Nephron progenitor cell (in vitro differentiated cells): ENCODE results near the gene MVK.

ENCODE experiments used
- DNase-seq: peaks from one replicate; pipeline ENCODE4 v3.0.0; 2021
- H3K27ac Mint-ChIP-seq: 2 replicates; pipeline ENCODE4 v1.8.0; 2021; ENCODE audit warnings: mild to moderate bottlenecking, moderate library complexity, mixed read lengths
- H3K27me3 Mint-ChIP-seq: 2 replicates; pipeline ENCODE4 v1.8.0; 2021; ENCODE audit warnings: mild to moderate bottlenecking, low read depth, mixed read lengths; ENCODE audit not compliant: poor library complexity
- H3K36me3 Mint-ChIP-seq: 2 replicates; pipeline ENCODE4 v1.8.0; 2021; ENCODE audit warnings: low read depth, mixed read lengths
- H3K4me1 Mint-ChIP-seq: 2 replicates; pipeline ENCODE4 v1.8.0; 2021; ENCODE audit warnings: mixed read lengths
- H3K4me3 Mint-ChIP-seq: 2 replicates; pipeline ENCODE4 v1.8.0; 2021; ENCODE audit warnings: mild to moderate bottlenecking, moderate library complexity, mixed read lengths
- H3K9me3 Mint-ChIP-seq: 2 replicates; pipeline ENCODE4 v1.8.0; 2021; ENCODE audit warnings: mild to moderate bottlenecking, moderate library complexity, mixed read lengths
- CTCF ChIP-seq: fragments of 200-600 bp; sonication (generic); IDR thresholded peaks from 2 replicates; pipeline ENCODE4 v1.5.0; 2021; ENCODE audit warnings: antibody characterized with exemption

MVK gene

DNA sequence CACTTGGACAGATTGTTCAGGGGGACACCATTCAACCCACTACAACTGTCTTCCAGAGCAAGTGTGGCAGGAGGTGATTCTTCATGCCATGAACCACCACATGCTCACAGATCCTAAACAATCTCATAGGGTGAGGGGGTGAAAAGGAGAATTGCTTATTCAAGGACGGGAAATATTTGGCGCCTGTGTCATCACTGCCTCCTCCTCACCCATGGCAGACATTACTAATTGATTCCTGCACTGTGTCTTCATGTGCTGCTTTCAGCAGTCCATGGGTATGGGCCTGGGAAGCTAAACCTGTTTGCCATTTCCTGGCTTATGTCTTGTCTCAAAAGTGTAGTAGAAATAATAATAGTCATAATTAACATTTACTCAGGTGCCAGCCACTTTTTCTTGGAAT, 31.6 kb upstream of the MVK start:
- TF ChIP-seq CTCF, result no peak
- H3K36me3 Mint-ChIP-seq, result no peaks in the 10 kb centered on the region
- no peaks in the 10 kb centered on the region for H3K9me3 Mint-ChIP-seq
- H3K27me3 Mint-ChIP-seq, result peaks cover 9% of the 10 kb centered on the region
- H3K27ac Mint-ChIP-seq, result no peak overlapping the region
- no peak for DNase-seq
- no peak overlapping the region for H3K4me3 Mint-ChIP-seq
- H3K4me1 Mint-ChIP-seq, result peaks cover 5% of the 10 kb centered on the region

- Mint-ChIP-seq H3K27me3 (peaks cover 14% of the 10 kb centered on the region), H3K36me3 (no peaks in the 10 kb centered on the region)
These were observed 30.7 kb upstream of the MVK start for GRCh38 chr12:109542876-109543275.

GRCh38 chr12:109544955-109545531, 28.6 kb upstream of the MVK start:
- peaks cover 22% of the 10 kb centered on the region for H3K27me3 Mint-ChIP-seq
- DNase-seq, result no peak
- no peaks in the 10 kb centered on the region for H3K9me3 Mint-ChIP-seq
- H3K27ac Mint-ChIP-seq, result no peak overlapping the region
- H3K36me3 Mint-ChIP-seq, result no peaks in the 10 kb centered on the region
- peaks cover 34% of the 10 kb centered on the region for H3K4me1 Mint-ChIP-seq
- no peak overlapping the region for H3K4me3 Mint-ChIP-seq
- TF ChIP-seq CTCF, result no peak

More at GRCh38 chr12:109542876-109543275, 30.7 kb upstream of the MVK start:
- no peak for DNase-seq
- no peak for TF ChIP-seq CTCF
- peaks cover 12% of the 10 kb centered on the region for H3K4me1 Mint-ChIP-seq
- no peak overlapping the region for H3K27ac Mint-ChIP-seq
- no peak overlapping the region for H3K4me3 Mint-ChIP-seq
- no peaks in the 10 kb centered on the region for H3K9me3 Mint-ChIP-seq

DNA sequence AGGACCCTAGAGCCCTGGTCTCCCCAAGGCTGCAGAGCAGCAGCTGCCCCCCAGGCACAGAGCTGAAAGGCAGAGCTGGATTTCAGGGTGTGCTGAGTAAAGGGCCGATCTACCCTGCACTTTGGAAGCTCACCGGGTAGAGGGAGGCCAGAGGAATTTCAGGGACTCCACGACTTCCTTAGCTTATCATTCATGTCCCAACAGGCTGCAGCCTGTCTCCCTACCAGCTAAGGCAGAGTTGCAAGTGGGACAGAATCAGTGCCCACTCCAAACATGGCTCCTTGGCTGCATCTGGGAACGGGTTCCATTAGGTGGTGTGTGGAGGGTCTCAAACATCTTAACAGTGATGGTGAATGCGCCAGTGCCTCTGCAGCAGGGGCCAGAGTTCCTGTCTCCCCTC, 27.8 kb upstream of the MVK start:
- H3K27ac Mint-ChIP-seq, result no peak overlapping the region

DNA sequence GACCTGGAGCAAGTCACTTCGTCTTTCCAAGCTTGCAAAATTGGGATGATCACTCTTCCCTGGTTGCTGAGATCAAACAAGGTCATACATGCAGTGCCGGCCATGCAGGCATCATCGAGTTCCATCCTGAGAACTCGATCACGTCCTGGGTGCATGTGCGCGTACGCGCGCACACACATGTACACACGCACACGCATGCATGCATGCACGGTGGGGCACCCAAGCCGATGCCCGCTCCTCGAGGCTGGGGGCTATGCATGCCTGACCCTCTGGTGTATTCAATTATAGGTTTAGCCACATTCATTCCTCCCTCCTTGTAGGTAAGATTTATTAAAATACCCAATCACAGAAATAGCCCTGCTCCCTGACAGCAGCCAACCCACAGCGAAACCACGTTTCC, 26.3 kb upstream of the MVK start:
- Mint-ChIP-seq H3K9me3 (no peaks in the 10 kb centered on the region), H3K4me3 (no peak overlapping the region), H3K4me1 (peaks cover 40% of the 10 kb centered on the region), H3K27ac (no peak overlapping the region), H3K36me3 (no peaks in the 10 kb centered on the region), H3K27me3 (peaks cover 20% of the 10 kb centered on the region)
- no peak for TF ChIP-seq CTCF
- DNase-seq, result no peak

More for the DNA sequence above, 27.8 kb upstream of the MVK start:
- H3K36me3 Mint-ChIP-seq, result no peaks in the 10 kb centered on the region
- DNase-seq, result no peak
- peaks cover 16% of the 10 kb centered on the region for H3K27me3 Mint-ChIP-seq
- H3K9me3 Mint-ChIP-seq, result no peaks in the 10 kb centered on the region
- peaks cover 40% of the 10 kb centered on the region for H3K4me1 Mint-ChIP-seq
- no peak overlapping the region for H3K4me3 Mint-ChIP-seq
- no peak for TF ChIP-seq CTCF

DNA sequence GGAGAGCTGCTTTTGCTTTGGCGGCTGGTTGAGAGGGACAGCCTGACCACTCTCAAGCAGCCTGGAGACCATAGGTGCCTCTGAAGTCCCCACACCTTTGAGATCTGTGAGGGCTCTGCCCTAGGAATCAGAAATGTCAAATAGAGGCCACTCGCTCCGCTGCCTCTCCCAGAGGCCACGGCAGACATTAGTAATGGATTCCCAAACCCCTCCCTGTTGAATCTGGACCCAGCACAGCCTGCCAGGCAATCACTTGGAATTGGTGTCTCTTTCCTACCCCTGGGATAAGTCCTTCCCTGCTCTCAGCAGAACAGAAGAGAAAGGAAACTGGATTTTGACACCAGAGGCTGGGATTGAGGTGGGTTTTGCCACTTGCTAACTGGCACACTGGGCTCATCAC, 25.3 kb upstream of the MVK start:
- Mint-ChIP-seq H3K4me1 (peaks cover 42% of the 10 kb centered on the region), H3K27me3 (peaks cover 23% of the 10 kb centered on the region), H3K27ac (no peak overlapping the region), H3K9me3 (no peaks in the 10 kb centered on the region), H3K36me3 (no peaks in the 10 kb centered on the region), H3K4me3 (no peak overlapping the region)
- no peak for DNase-seq
- TF ChIP-seq CTCF, result no peak
